AG08395 (cell line): ENCODE data around the gene ZNF385D.

Source experiments
- DNase-seq: peaks from one replicate; pipeline ENCODE4 v3.0.0; 2012; ENCODE audit warnings: mixed read lengths, low spot score

Gene ZNF385D

DNA sequence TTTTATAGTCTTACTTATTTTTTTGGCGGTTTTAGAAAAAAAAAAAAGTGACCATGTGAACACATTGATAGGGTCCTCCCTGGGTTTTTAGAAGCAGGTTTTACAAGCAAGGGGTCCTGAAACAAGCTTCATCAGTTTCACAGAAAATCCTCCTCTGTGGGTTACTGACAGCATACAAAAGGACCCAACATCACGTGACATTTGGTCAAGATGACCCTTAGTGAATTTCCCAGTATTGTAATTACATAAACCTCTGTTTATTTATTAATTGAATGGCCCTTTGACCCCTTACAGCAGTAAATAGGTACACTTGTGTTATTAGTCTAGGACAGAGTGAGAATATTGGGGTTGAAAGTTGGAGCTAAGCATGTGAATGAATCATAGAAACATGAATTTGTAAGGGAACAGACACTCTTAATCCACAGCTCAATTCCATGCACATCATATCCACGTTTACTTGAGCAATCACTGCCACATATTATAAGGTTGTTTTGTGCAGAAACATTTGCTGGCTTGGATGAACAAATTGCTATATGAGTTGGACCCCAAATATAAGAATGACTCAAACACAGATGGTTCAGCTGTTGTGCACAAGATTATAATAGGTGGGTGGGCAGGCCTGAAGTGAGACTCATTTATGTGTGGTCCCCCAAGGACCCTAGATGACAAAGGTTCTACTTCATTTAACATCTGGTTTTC is 137.5 kb downstream of the ZNF385D start:
- no peak for DNase-seq

DNA sequence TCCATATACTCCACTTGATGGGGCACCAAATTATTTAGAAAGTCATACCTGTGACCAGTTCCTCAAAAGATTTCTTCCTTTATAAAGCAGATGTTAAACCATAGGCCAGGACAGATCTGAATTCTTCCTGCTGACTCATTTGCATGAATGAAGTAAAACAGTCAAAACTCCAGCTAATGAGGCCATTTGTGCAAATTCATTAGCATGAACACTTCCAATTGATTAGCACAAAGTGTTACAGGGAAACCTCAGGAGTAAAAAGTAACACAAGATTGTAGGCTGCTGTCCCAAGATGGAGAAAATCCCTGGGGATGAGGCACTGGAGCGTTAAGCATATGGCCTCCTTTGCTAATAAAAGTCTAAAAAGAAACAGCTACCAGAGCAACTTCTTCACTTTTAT is 149.8 kb downstream of the ZNF385D start:
- DNase-seq: no peak

DNA sequence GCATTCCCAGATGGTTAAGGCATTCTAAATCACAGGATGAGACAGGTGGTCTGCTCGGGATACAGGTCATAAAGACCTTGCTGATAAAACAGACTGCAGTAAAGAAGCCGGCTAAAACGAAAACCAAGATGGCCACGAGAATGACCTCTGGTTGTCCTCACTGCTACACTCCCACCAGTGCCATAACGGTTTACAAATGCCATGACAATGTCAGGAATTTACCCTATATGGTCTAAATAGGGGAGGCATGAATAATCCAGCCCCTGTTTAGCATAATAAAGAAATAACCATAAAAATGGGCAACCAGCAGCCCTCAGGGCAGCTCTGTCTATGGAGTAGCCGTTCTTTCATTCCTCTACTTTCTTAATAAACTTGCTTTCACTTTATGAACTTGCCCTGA is 151.1 kb downstream of the ZNF385D start:
- no peak for DNase-seq

DNA sequence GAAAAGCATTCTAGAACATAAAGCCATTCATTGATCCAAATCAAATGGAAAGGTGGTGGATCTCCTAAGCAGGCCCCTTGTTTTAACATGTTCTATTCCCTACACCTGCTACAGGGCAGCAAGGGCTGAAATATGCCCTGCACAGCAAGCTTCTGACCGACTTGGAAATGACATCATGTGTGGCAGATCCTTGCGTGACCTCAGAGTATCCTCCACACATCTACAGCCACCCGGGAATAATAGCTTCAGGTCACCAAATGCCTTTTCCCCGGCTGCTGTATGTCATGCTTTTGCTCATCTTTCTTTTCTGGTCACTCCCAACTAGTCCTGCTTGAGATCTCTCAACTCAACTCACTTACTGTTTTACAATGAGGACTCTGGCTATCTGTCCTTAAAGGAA is 158.2 kb downstream of the ZNF385D start:
- no peak for DNase-seq

DNA sequence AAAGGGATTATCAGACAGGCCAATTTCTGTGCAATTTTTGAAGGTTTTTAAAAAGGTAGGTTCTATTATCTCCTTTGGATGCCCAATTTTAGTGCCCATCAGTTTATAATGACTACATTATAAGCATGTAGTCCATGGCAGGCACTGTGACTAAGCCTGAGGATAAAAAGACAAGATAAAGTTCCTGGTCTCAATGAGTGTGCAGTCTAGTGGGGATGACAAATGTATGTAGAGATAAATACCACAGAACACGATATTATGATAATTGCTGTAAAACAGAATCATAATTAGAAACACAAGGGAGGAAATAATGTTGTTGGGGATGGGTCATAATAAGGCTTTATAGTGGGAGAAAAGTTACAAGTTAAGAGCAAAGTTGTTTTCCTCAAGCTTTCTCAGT is 163.1 kb downstream of the ZNF385D start:
- peak; percentile 3 for DNase-seq

DNA sequence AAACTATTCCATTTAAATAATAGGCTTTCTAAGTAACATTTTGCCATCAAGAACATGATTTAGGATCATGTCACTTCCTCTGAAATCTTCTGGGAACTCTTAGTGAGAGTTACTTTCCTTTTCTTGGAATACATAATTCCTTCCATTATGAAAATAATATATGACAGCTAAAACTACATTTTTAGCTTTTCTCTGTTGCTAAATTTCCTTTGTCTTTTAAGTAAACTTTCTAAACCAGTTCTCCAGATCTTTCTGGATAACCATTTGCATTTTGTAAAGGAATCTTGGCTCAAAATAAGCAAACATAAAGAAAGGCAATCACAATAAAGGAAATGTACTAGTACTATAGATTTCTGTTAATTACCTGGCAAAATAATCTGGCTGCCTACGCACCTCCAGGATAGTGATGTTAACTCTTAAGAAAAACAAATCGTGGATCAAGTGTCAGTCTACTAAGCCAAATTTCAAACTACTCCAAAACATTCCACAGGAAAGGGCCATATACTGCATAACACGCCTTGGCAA is 165.7 kb downstream of the ZNF385D start:
- DNase-seq: no peak

DNA sequence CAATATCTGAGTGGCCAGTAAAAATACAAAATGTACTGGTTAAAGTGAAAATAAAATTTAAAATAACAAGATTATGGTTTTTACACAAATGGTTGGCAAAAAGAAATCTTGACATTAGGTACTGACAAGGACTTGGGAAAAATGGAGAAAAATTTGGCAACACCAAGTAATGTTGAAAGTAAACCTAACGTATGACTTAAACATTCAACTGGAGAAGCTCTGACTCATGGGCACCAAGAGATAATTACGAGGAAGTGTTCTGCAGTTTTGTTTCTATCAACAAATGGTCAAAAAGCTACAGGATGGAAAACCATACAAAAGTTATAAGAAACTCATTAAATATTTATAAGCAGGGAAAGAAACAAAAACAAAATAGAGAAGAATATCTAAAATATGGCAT is 177.7 kb downstream of the ZNF385D start:
- no peak for DNase-seq

DNA sequence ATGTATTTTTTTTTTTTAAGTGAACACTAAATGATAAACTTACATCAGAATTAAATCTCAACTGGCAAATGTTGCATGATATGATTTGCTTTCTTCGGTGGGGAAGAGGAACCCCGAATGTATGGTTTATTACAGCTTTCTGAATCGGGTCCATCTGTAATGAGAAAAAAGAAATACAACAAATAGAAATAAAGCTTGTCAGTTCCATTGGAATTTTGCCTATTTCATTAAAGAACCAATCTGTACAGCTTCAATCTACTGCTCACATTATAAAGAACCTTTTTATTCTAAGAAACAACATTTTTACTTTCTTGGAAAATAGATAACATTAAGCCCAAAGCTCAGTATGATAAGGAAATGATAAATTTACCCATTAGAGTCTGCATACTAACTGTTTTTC is 186.5 kb downstream of the ZNF385D start:
- DNase-seq: no peak

DNA sequence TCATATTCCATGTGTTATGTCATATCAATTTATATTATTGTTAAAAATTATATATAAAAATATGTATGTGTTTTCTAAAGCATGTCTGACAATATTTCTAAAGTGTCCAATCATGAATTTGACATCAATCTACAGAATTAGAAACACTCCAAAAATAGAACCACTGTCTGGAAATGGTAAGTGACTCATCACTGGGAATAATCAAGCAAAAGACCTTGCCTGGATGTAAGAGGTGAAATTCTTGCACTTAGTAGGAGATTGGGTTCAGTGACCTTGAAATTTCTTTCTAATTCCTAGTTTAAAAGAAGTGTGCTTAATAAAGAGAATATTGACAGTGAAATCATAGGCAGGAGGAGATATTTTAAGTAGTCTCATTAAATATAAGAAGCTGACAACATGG is 188.8 kb downstream of the ZNF385D start:
- peak; percentile 31 for DNase-seq

DNA sequence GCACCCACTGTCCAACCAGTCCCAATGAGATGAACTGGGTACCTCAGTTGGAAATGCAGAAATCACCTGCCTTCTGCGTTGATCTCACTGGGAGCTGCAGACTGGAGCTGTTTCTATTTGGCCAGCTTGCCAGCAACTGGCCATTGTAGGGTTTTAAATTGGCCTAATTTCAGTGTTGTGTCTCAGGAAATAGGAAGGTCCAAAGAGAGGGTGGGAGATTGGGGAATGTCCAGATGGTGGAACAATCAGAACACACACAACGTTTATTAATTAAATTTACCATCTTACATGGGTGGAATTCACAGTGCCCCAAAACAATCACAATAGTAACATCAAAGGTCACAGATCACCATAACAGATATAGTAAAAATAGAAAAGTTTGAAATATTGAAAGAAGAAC is 189.5 kb downstream of the ZNF385D start:
- DNase-seq: no peak

DNA sequence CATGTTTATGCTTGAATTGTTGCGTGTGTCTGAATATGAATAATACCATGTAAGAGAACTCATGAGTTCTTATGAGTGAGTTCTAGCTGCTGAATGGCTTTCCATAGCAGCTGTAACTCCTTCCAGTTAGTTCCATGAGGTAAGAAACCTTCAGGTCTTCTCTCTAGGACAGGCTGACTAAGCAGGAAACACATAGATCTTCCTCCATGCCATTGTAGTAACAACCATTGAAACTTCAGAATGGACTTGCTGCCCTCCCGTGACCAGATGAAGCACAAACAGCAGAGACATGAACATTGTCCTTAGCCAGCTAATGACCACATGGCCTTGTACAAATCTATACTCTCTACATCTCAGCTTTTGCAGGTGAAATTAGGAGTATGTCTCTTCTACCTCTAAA is 200.0 kb downstream of the ZNF385D start:
- DNase-seq: no peak

DNA sequence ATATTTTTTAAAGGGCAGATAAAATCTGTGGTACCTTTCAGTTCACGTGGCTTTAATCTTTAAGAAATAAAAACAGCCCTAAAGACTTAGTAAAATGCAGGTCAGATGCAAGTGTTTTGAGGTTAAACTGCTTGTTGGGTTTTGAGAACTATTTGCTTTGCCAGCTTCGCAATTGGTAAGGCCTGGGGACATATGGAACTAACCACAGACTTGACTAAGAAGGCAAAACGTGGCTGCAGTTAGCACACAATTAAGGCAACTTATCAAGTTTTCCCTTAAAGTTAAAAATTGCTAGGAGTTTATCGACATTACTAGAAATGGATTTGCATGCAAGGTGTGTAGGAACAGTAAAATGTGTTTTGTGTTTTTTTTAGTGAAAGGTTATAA is 206.9 kb downstream of the ZNF385D start:
- DNase-seq: no peak

DNA sequence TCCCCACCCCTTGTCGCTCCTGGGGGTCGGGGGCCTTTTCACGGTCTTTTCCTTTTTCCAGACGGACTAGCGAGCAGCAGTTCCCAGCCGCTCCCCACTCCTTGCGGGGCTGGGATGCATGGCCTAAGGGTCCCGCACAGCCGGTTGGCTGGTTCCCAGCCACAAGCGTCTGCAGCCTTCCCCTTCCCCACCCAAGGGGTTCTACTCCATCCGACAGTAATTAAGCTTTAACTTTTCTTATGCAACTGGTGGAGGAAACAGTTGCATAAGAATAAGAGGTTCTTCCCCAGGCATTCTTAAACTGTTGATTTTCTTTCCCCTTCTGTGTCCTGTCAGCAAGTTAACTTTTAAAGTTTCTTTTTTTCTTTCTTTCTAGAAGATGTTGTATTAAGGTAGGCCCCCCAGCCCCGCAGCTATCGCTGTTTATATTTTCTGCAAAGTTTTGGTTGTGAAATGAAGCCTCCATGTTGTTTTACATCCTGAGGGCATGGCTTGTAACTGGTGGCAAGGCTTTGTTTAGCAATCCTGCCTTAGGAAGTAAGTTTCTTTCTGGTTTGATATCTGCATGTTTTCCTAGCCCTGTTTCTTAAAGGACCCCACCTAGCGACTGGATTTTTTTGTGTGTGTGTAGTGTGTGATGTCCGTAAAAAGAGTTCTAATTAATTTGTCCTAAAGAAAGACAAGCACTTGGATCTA is 207.5 kb downstream of the ZNF385D start:
- no peak for DNase-seq

DNA sequence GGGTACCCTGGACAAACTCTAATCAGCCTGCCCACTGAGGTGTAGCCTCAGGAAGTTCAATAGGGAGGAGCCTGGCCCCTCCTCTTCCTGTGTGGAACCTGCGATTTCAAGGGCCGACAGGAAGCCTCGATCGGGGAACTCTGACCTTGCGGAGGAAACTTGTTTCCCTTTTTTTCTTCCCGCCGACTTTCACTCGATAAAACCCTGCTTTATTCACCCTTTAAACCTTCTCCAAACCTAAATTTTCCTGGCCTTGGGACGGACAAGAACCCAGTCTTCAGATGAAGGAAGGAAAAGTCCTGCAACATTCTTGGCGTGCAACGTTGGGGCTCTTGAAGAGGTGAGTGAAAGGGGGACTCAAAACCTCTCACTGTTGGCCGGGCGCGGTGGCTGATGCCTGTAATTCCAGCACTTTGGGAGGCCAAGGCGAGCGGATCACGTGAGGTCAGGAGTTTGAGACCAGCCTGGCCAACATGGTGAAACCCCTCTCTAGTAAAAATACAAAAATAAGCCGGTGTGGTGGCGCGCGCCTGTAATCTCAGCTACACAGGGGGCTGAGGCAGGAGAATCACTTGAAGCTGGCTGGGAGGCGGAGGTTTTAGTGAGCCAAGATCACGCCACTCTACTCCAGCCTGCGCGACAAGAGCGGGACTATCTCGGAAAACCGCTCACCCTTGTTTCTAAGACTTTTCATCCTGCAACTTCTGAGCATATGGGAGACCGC is 208.2 kb downstream of the ZNF385D start:
- no peak for DNase-seq

DNA sequence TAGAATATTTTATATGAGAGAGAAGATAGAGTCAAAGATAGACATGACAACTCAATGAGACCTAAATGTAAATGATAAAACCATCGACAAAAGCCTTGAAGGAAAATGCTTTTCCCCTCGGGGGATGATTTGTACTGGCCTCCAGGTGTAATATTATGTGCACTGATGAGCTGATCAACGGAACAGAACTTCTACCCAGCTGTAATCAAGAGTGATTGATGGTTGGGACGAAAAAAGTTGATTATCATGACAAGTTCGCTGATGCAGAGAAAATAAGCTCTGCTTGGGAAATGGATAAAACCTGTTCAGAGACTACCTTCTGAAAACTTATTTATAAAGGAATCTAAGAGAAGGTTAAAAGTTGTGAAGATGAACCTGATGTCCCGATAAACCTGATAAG is 210.7 kb downstream of the ZNF385D start:
- no peak for DNase-seq

DNA sequence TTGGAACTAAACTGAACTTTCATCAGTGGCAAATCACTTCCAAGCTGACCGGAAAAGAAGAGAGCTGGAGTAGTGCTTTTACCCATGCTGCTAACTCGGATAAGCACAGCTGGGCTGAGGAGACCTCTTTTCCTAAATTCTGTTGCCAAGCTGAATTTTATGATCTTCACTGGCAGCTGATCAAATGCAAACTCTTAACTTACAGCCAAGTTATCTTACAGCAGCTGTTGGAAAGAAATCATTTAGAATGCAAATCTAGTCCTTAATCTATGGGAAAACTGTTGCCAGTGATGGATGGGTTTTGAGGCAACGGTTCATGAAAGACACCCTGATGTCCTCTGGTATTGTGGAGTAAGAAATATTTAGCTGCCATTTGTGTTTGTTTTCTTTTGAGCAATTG is 216.5 kb downstream of the ZNF385D start:
- no peak for DNase-seq

DNA sequence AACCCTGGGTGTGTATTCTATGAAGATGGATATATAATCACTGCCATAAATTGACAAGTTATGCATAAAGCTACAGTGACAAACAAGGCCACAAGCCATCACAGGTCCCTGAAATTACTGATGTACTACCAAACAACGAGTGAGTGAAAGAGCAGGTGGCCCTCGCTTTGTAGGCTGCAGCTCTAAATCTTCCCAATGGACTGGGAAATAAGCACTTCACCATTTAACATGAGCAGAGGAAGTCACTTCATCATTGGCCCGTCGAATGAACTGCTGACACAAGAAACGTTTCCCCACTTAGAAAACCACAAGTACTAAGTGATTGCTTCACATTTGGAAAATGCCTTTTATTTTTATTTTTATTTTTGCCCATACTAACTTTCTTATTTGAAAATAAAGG is 218.0 kb downstream of the ZNF385D start:
- no peak for DNase-seq

DNA sequence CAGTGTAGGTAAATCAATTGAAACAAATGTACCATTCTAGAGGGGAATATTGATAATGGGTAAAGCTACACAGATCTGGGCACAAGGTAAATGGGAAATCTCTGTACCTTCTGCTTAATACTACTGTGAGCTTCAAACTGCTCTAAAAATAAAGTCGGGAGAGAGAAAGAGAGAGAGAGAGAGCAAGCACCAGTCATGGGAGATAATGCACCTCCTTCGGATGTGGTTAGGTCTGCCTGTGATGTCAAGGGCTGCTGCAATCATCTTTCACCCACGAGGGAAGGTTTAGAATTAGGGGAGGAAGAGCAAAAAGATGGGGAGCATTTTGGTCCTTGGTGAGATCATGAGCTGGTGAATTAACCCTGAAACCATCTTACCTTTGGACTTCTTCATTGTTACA is 219.1 kb downstream of the ZNF385D start:
- DNase-seq: no peak

DNA sequence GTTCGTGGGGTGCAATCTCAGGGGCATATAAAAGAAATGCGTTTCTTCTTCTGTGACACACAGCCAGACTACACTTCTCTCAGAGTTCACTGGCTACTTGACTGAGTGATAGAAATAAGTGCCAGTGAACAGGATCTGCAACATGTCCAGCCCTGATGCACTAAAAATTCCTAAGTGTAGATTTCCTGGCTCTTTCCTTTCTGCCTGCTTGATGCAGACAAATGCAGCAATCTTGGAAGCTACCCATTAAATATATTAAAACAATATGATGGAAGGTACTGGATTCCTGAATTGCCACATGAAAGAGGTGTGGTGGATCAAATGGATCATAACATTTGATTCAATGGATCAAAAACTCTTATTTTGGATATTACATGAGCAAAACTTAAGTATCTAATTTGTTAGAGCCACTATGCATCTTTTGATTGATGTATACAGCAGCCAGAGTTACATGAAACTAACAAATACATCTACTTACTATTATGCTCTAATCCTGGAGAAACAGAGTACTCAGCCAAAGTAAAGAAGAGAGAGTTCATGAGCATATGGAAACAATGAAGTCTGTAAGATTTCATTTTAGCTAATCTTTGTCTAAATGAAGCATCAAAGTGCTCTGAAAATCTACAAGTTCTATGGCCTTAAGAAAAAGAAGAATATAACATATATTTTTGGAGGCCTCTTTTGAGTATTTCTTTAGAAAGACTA is 222.6 kb downstream of the ZNF385D start:
- DNase-seq: no peak

DNA sequence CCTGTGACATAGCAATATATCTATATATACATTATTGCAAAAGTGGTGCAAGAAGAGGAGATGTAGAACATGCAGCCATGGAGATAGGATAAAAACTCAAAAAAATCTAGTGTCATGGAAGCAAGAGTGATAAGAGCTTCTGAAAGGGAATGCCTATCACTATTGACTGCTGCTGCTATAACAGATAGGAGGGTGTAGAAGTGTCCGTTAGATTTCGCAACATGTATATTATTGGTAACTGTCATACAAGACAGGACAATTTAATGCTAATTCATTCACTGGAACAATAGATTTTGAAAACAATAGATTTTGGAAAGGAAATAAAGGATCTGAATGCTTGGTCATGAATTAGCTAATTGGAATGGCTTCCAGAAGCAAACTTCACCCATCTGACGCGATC is 224.5 kb downstream of the ZNF385D start:
- DNase-seq: no peak

DNA sequence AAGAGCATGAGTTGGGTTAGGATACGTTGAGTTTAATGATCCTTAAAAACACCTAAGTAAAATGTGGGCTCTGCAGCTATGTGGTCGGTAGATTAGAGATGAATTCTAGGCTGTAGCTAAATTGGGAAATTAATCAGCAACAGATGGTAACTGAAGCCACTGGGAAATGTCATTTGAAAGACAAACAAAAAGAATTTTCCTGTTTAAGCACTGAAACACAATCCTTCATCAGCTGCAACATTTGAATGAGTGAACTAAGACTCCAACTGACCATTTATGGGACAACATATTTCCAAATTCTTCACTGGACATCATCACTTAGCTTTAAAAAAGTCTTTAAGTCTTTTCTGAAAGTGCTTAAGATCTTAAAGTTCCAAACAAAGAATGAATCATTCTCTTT is 226.9 kb downstream of the ZNF385D start:
- peak; percentile 15 for DNase-seq
